Ishikawa (cell line): Measurements from ENCODE around the gene ZNRF2.

Experiments used
- CEBPB ChIP-seq: IDR thresholded peaks from 2 replicates; pipeline ENCODE4 v1.6.1; 2012
- CREB1 ChIP-seq: IDR thresholded peaks from 2 replicates; pipeline ENCODE4 v1.6.1; 2012; ENCODE audit warnings: low read depth
- EGR1 ChIP-seq: IDR thresholded peaks from 2 replicates; pipeline ENCODE4 v1.6.1; 2012
- EP300 ChIP-seq: IDR thresholded peaks from 2 replicates; pipeline ENCODE4 v1.6.1; 2012; ENCODE audit warnings: borderline replicate concordance
- FOXM1 ChIP-seq: IDR thresholded peaks from 2 replicates; pipeline ENCODE4 v1.6.1; 2012; ENCODE audit warnings: low read depth, borderline replicate concordance
- NFIC ChIP-seq: IDR thresholded peaks from 2 replicates; pipeline ENCODE4 v1.6.1; 2012
- RAD21 ChIP-seq: IDR thresholded peaks from 2 replicates; pipeline ENCODE4 v1.6.1; 2012; ENCODE audit warnings: low read depth
- REST ChIP-seq: IDR thresholded peaks from 2 replicates; pipeline ENCODE4 v1.6.1; 2012; ENCODE audit warnings: low read depth, mild to moderate bottlenecking
- TAF1 ChIP-seq: IDR thresholded peaks from 2 replicates; pipeline ENCODE4 v1.6.1; 2012; ENCODE audit warnings: low read depth, mild to moderate bottlenecking
- TCF12 ChIP-seq: IDR thresholded peaks from 2 replicates; pipeline ENCODE4 v1.6.1; 2012; ENCODE audit warnings: low read depth
- TEAD4 ChIP-seq: IDR thresholded peaks from 2 replicates; pipeline ENCODE4 v1.6.1; 2012
- YY1 ChIP-seq: IDR thresholded peaks from 2 replicates; pipeline ENCODE4 v1.6.1; 2012; ENCODE audit warnings: low read depth
- ZBTB7A ChIP-seq: IDR thresholded peaks from 2 replicates; pipeline ENCODE4 v1.6.1; 2012; ENCODE audit warnings: low read depth
- TF ChIP-seq, protein P1 (sequence below): IDR thresholded peaks from 2 replicates; pipeline ENCODE4 v1.6.1; 2012
- TF ChIP-seq, protein P2 (sequence below): IDR thresholded peaks from 2 replicates; pipeline ENCODE4 v1.6.1; 2012

ZNRF2 gene

GRCh38 chr7:30348083-30348560, 63.7 kb downstream of the ZNRF2 start:
- no peak for TF ChIP-seq CREB1
- no peak for TF ChIP-seq YY1
- TF ChIP-seq FOXM1: no peak
- no peak for TF ChIP-seq CEBPB
- TF ChIP-seq, protein P1, sequence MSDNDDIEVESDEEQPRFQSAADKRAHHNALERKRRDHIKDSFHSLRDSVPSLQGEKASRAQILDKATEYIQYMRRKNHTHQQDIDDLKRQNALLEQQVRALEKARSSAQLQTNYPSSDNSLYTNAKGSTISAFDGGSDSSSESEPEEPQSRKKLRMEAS: no peak; the same call in 1 of the 2 replicates
- TF ChIP-seq TAF1: no peak
- TF ChIP-seq TCF12: no peak
- TF ChIP-seq NFIC: no peak
- TF ChIP-seq REST: no peak
- no peak for TF ChIP-seq ZBTB7A

DNA sequence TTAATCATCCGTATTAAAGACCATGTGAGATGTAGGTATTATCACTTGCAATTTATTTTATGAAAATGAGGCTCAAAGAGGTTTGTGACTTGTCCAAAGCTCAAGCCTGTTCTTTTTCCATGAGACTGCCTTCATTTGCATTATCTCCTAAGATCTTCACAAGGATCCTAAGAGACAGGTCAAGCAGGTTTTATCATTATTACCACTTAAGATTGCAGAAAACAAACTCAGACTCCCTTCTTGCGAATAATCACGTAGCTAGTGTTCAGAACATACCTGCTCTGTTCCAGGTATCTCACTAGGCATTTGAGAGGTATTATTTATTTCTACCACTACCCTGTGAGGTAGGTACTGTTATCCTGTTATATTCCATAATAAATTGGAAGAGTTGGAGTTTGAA, 64.8 kb downstream of the ZNRF2 start:
- TF ChIP-seq CEBPB (no peak), RAD21 (no peak), EGR1 (no peak), TAF1 (no peak), NFIC (no peak), CREB1 (no peak), TEAD4 (no peak), ZBTB7A (no peak), REST (no peak), FOXM1 (no peak)
- TF ChIP-seq, protein P2, sequence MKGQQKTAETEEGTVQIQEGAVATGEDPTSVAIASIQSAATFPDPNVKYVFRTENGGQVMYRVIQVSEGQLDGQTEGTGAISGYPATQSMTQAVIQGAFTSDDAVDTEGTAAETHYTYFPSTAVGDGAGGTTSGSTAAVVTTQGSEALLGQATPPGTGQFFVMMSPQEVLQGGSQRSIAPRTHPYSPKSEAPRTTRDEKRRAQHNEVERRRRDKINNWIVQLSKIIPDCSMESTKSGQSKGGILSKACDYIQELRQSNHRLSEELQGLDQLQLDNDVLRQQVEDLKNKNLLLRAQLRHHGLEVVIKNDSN: no peak

DNA sequence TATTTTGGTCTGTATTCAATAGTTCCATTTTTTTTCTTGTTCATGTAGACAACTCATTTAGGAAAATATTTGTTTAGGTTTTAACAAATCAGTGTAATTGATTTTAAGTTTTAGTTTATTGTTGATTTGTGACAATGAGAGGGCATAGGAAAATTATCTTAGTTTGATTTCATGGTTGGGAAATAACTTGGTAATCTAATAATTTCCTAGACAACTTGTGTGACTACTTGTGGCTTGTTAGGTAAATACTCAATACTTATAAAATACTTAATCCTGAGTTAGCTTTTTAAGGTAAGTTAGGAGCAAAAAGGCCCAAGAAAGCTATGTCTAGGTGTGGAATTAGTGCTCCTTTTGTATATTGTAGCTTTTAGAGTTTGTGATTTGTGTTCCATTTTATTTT, 65.4 kb downstream of the ZNRF2 start:
- TF ChIP-seq TEAD4 (no peak), EP300 (no peak)
- TF ChIP-seq, protein P2: no peak

- TF ChIP-seq CREB1: no peak
- no peak for TF ChIP-seq YY1
Observed at GRCh38 chr7:30351286-30351685, 66.9 kb downstream of the ZNRF2 start.

GRCh38 chr7:30351724-30352123, 67.3 kb downstream of the ZNRF2 start:
- TF ChIP-seq CEBPB (no peak), NFIC (peak; percentile 11; the same call in 1 of the 2 replicates), CREB1 (no peak; the same call in 1 of the 2 replicates)

DNA sequence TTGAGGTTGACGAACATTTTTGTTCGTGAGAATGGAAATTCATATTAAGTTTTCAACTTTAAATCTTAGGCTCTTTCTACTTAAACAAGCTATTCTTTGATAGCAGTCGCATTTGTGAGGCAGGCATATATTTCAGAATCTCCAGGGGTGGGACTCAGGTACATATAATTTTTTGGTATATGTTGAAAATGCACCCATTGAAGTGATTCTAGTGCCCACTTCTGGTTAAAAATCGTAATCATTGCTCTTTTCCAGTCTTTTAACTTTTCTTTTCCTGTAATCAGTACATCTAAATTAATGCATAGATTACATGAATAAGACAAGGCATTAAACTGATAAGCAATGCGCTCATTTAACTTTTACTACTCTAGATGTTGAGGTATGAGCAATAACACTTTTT, 67.8 kb downstream of the ZNRF2 start:
- TF ChIP-seq, protein P2: no peak
- 0 out of 2 replicates have a peak, but pooled peaks have one; percentile 17 for TF ChIP-seq RAD21

- no peak for TF ChIP-seq EP300
- TF ChIP-seq REST: no peak
- TF ChIP-seq CREB1: no peak
- no peak for TF ChIP-seq YY1
- TF ChIP-seq, protein P2: no peak
- no peak for TF ChIP-seq CEBPB
- no peak for TF ChIP-seq RAD21
- TF ChIP-seq NFIC: no peak
- TF ChIP-seq FOXM1: no peak
- TF ChIP-seq TCF12: no peak
- TF ChIP-seq TAF1: no peak
- TF ChIP-seq, protein P1: no peak
- TF ChIP-seq TEAD4: no peak
- no peak for TF ChIP-seq ZBTB7A
- no peak for TF ChIP-seq EGR1
Observed at GRCh38 chr7:30353532-30353931, 69.1 kb downstream of the ZNRF2 start.
